Stromal cell of bone marrow (primary cell): ENCODE measurements around the gene NRARP.
"Not testable (repeated sequence)": the region's sequence is repeated elsewhere in the genome, so short reads cannot be mapped to it uniquely, and the experiment has no call there.

Source experiments
- DNase-seq: peaks from one replicate; pipeline ENCODE4 v3.0.0-alpha.2; 2012; ENCODE audit warnings: low read depth

NRARP gene

DNA sequence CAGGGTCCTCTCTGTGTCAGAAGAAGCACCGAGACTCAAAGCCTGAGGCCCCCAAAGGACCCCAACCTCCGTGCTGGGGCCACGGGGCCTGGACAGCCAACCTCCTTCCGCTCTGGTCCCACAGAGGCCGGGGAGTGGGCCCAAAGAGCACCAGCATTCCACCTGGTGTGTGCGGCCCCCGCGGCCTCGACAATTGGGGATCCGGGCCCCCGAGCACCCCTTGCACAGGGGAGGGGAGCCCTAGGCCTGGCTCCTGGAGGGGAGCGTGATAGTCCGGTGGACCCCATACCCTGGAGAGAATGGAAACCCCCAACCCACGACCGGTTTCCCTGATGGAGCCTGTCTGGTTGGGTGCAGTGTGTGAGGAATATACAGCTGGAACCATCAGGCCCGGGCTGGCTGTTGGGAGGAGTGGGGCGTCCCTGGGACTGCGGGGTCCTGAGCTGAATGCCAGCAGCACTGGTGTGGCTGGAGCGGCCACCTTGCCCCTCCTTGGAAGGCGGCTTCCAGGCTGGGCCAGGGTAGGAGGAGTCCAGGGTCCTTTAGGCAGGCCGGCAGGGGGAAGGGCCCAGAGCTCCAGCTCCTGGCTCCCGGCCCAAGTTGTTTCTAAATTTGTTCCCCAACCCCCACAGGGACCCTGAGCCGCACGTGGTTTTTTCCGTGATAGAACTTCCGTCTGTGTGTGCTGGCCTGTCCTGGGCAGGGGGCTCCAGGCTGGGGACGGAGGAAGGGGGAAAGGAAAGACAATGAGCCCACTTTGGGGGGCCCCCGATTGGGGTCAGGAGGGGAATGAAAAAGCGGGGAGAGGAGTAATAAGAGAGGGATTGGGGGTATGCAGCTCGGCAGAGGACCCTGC lies 25.4 kb downstream of the NRARP start:
- no peak for DNase-seq

DNA sequence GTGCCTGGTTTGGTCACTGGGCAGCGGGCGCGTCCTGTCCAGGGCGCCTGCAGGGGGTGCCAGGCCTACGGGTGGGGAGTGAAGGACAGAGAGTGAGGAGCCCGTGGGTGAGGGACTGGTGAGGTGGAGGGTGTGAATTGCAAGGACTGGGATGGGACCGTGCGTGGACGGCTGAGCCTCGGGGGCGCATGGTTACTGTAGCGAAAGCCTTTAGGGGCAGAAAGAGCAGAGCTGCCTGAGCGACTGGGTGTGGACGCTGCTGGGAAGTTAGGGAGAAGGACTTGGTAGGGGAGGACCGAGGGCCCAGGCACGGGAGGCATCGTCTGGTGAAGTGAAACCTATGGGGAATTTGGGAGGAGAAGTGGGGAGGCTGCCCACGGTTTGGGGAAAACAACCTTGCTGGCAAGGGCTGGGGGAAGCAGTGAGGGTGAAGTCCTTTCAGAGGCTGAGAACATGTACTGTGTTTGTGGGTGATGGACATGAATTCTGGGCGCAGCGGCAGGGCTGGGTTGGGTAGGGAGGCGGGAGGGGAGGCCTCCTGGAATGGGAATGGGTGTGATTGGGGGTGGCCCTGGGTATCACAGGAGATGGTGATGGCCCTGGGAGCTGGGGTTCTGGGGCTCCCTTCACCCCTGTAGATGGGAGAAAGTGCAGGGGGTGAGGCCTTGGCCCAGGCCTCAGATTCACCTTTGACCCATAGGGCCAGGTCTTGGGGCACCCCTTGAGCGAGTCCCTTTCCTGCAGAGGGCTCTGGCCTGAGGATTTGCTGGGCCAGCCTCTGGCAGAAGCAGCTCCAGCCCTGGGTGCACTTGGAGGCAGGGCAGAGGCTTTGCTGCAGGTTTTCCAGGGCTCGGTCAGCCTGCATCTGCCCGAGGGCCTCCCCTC lies 26.2 kb downstream of the NRARP start:
- no peak for DNase-seq

DNA sequence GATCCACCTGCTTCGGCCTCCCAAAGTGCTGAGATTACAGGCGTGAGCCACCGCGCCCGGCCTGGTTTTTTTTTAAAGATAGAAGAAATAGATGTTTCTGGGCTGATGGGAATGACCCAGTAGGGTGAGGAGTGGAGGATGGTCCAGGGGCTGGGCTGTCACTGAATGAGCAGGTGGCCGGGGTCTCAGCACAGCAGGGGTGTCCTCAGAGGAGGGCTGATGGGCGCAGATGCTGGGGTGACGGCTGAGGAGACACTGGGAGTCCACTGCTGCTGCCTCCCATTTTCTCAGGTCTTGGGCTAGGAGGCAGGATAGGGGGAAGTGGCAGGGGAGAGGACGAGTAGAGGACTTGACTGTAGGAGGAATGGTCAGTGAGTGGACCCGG lies 26.9 kb downstream of the NRARP start:
- DNase-seq = no peak

DNA sequence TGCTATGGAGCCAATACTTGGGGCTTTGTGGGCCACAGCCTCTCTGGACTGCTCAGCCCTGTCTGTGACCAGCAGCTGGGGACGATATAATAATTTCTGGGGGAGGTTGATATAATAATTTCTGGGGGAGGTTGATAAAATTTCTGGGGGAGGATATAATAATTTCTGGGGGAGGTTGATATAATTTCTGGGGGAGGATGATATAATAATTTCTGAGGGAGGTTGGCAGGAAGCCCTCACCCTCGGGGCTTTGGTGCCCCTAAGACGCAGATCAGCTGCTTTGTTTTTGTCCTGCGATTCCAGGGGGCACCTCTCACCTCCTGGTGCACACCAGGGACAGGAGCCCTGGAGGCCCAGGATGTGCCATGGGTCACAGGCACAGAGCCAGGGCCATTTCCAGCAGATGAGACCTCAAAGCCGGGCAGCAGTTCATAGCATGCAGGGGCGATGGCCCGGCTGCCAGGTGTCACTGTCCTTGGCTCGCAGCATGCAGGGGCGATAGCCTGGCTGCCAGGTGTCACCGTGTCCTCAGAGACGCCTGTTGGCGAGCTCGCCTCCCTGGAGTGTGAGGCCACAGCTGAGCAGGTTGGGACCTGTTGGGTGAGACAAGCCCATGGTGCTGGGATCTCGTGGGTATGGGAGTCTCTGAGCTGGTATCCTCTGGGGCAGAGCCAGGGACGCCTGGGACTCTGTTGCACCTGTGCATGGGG lies 28.3 kb downstream of the NRARP start:
- DNase-seq = no peak

DNA sequence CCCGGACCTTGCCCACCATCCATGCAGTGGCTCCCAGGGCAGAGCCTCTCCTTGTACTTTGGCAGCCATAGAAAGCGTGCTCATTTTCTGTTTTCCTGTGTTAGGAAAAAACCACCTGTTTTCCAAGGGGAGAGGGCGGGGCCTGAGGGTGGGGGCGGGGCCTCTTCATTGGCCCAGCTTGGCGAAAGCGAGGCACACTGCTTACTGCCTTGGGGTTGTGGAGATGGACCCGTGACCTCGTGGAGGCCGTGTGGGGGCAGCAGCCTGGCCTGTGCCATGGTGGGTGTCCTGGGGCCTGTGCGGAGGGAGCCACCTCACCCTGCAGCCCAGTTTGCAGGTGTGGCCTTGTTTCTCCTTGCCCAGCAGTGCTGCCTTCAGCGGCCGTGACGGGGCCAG lies 29.0 kb downstream of the NRARP start:
- DNase-seq = no peak

DNA sequence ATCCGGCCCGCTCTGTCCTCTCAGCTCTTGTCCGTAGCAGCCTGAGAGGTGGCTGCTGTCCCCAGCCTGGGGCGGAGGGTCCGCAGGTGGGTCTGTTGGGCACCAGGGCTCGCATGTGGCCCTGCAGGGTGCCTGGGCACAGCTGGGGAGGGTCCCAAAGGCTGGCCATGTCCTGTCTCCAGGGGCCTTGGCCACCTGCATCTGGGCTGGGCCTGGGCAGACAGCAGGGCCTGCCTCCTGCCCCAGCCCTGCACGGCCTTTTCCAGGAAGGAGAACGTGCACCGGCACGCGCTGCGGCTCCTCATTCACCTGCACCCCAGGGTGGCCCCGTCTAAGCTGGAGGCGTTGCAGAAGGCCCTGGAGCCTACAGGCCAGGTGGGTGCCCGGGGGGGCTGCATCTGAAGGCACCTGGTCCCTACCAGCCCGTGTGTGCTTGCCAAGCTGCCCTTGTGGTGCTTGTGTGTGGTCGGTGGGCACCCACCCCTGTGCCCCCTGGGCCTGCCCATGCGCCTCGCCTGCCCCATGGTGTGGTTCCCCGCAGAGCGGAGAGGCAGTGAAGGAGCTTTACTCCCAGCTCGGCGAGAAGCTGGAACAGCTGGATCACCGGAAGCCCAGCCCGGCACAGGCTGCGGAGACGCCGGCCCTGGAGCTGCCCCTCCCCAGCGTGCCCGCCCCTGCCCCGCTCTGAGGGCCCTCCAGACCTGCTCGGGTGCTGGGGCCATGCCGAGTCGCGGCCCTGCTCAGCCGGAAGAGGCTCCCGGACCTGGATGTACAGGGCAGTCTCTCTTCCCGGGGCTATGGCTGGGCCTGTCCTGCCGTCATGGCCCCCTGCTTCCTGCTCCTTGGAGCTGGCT lies 29.6 kb downstream of the NRARP start:
- no peak for DNase-seq

DNA sequence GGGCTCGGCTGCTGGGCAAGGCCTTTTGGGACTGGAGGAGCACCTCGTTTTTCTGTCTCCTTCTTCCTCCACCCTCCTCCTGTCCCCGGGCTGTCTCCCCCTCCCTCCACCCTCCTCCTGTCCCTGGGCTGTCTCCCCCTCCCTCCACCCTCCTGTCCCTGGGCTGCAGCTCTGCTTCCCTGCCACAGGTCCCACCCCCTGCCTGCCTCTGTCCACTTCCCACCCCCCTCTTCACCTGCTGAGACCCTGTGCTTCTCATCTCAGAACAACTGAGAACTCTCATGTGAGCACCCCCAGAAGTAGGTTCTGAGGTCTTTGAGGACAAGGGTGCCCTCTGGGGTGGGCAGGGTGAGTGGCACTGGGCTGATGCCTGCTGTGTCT lies 30.4 kb downstream of the NRARP start:
- DNase-seq = no peak

DNA sequence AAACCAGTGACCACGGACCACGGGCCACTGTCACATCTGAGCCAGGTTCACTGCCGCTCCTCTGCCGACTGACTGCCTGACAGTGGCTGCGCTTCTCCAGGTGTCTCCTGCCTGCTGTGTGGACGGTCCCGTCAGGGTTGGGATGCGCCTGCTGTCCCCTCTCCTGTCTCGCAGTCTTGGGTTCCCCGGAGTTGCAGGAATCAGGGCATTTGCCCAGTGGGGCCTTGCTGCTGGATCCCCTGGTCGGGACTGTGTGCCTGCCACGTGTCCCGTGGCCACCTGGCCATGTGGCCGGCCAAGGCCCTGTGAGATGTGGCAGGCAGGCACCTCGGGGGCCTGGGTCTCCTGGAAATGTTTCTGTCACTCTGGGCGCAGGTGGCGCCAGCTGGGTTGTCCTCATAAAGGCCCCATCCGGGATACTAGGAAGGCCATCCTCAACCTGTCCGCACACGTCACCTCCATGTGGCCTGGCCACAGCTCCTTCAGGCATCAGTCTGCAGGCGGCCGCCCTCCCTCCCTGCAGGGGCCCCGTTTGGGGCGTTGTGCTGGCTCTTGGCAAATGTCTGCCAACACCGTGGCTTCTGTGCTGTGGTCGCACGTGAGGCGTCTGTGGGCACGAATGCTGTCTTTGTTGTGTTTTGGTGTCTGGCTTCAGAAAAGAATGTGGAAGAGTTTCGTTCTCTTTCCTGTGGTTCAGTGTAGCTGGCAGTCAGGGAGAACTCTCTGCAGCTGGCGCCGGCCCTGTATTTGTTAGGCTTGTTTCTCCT lies 31.0 kb downstream of the NRARP start:
- no peak for DNase-seq

DNA sequence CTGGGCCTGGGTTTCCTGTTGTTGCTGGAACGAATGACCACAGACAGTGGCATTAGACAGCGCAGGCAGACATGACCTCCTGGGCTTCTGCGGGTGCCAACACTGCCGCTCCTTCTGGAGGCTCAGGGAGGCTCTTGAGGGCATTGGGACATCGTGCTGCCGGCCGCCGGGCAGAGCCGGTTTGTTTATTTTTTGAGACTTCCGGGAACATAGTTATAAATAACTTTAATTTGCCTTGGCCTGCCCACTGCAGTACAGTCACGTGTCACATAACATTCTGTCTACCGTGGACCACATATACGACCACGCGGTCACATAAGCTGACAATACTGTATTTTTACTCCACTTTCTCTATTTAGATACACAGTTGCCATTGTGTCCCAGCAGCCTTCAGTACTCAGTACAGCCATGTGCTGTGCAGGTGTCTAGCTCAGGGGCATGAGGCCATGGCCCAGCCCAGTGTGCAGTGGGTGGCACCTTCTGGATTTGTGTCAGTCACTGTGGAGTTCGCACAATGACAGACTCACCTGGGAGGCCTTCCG lies 32.8 kb downstream of the NRARP start:
- no peak for DNase-seq

DNA sequence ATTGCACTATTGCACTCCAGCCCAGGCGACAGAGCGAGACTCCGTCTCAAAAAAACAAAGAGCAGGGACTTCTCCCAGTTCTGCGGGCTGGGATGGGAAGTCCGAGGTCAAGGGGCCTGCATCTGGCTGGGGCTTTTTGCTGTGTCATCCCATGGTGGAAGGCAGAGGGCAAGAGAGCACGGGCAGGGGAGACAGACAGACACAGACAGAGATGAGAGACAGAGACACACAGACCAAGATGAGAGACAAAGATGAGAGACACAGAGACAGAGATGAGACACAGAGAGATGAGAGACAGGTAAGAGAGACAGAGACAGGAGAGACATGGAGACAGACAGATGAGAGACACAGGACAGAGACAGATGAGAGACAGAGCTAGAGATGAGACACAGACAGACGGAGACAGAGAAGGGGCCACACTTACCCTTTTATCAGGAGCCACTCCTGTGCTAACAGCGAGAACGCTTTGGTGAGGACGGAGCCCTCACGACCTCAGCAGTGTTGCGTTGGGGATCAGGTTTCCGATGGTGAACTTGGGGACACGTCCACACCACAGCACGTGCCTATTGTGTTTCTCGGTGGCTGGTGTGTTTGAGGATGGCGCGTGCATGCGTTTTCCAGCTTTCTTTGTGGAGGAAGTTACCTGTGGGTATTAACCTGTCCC lies 33.4 kb downstream of the NRARP start:
- DNase-seq = no peak

DNA sequence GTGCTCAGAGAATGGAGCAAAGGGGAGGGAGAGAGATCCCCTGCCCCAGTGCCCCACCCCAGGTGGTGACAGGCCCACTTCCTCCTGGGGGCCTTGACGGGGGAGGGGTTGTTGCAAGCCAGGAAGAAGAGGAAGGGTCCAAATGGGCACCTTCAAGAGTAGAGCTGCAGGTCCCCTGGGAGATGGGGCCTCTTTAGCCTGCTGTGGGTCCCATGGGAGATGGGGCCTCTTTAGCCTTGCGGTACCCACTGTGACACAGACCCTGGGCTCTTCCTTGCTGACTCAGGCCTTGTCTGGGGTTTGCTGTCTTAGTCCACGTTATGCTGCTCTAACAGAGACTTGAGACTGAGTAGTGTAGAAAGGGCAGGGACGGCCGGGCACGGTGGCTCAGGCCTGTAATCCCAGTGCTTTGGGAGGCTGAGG lies 34.1 kb downstream of the NRARP start:
- DNase-seq = no peak

DNA sequence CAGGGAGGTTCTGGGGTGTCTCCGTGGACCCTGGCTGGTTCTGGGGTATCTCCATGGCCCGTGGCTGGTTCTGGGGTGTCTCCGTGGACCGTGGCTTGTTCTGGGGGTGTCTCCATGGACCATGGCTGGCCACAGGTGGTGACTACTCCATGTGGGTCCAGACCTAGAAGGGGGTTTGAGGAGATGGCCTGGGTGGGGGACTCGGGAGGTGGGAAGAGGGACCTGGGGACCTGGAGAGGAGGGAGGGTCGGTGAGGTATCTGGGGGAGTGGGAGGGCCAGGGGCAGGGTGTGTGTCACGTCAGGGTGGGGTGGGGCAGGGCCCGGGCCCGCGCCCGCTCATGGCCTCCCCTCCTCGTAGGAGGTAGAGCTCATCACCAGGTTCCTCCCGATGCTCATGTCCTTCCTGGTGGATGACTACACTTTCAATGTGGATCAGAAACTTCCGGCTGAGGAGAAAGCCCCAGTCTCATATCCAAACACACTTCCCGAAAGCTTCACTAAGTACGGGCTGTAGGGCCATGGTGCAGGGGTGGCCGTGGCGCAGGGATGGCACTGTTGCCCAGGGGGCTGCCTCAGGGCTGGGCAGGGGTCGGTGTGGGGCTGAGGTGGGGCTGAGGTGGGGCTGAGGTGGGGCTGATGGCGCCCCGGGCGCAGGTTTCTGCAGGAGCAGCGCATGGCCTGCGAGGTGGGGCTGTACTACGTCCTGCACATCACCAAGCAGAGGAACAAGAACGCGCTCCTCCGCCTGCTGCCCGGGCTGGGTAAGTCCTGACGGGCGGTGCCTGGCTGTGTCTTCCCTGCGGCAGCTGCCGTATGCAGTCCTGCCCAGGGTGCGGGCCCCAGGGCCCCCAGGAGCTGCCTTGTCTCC lies 35.3 kb downstream of the NRARP start:
- DNase-seq = no peak

DNA sequence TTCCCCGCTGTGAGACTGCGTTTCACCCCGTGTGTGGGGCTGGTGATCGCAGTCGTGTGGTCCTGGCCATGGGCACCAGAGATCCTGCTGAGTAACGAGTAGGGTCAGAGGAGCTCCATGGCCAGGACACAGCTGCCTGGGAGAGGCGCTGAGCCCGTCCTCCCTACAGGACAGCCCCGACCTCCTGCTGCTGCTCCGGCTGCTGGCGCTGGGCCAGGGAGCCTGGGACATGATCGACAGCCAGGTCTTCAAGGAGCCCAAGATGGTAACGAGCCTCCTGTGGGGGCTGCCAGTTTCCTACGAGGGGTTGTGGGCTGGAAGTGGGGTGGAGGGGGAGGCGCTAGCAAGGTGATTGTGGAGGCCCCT lies 35.9 kb downstream of the NRARP start:
- no peak for DNase-seq

DNA sequence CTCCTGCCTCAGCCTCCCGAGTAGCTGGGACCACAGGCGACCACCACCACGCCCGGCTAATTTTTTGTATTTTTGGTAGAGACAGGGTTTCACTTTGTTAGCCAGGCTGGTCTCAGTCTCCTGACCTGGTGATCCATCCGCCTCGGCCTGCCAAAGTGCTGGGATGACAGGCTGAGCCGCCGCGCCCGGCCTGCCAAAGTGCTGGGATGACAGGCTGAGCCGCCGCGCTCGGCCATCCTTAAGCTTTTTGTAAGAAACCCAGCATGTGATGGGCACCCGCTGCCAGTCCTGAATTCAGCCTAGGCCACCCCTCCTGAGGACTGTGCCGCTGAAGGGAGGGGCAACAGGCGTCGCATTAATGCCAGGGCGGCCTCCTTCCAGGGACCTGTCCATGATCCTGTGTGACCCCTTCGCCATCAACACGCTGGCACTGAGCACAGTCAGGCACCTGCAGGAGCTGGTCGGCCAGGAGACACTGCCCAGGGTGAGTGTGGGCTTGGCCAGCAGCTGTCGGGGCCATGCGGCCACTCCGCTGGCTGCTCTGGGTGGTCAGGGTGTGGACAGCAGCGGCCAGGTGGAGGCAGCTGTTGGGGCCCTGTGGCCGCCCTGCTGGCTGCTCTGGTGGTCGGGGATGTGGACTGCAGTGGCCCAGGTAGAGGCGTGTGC lies 36.4 kb downstream of the NRARP start:
- no peak for DNase-seq

DNA sequence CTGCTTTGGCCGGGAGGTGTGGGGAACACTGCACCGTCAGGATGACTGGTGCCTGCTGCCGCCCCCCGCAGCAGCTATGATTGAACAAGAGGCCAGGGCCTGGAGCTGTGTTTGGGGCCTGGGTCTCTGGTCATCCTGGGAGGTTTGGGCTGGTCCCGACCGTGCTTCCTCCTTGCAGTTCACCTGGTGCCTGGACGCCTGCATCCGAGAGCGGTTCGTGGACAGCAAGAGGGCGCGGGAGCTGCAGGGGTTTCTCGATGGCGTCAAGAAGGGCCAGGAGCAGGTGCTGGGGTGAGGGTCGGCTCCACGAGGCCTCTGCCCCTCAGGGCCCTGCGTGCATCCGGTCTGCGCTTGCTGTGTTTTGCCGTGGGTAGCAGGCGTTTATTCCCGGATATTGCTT lies 38.0 kb downstream of the NRARP start:
- no peak for DNase-seq

DNA sequence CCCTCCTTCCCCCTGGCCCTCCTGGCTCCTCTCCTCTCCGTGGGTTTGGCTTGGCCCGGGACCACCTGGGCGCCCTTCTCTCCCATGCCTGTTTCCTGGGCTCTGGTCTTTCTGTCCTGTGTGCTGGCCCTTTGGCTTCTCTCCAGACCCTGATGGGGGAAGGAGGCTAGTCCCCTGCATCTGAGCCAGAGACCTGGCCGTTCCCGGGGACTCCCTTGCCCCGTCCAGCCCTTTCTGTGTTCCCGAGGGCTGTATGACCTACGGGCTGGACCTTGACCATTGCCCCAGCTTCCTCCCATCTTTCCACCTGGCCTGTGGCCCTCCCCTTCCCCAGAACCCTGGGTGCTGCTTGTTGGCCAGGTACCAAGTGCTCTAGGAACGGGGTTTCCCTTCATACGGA lies 38.6 kb downstream of the NRARP start:
- no peak for DNase-seq

DNA sequence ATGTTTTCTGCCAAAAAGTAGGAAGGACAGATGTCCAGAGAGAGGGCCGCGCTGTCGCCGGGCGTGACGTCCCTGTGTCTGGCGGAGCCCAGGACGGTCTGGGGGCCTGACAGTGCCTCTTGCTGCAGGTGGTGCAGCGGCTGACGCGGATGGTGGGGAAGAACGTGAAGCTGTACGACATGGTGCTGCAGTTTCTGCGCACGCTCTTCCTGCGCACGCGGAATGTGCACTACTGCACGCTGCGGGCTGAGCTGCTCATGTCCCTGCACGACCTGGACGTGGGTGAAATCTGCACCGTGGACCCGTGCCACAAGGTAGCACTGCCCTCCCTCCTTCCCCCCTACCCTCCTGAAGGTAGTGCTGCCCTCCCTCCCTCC lies 39.2 kb downstream of the NRARP start:
- no peak for DNase-seq

DNA sequence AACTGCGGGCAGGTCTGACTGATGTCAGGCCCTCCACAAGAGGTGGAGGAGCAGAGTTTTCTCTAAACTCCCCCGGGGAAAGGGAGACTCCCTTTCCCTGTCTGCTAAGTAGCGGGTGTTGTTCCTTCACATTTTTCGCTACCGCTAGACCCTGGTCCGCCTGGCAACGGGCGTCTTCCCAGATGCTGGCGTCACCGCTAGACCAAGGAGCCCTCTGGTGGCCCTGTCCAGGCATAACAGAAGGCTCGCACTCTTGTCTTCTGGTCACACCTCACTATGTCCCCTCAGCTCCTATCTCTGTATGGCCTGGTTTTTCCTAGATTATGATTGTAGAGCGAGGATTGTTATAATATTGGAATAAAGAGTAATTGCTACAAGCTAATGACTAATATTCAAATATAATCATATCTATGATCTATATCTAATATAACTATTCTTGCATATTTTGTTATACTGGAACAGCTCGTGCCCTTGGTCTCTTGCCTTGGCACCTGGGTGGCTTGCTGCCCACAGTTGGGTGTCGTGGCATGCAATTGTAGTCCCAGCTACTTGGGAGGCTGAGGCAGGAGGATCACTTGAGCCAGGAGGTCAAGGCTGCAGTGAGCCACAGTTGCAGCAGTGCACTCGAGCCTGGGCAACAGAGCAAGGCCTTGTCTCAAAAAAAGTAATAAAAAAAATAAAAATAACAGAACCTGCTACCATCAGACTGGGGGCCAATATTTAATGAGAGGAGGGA lies 39.7 kb downstream of the NRARP start:
- DNase-seq = not testable (repeated sequence)
